NCI-H345 (cell line): ENCODE results near the gene CTPS2.
"Not testable (repeated sequence)": the region's sequence is repeated elsewhere in the genome, so short reads cannot be mapped to it uniquely, and the experiment has no call there.

Experiments
- DNase-seq: peaks from one replicate; lab custom pipeline; 2025; lab: John Stamatoyannopoulos, UW

CTPS2 gene

DNA sequence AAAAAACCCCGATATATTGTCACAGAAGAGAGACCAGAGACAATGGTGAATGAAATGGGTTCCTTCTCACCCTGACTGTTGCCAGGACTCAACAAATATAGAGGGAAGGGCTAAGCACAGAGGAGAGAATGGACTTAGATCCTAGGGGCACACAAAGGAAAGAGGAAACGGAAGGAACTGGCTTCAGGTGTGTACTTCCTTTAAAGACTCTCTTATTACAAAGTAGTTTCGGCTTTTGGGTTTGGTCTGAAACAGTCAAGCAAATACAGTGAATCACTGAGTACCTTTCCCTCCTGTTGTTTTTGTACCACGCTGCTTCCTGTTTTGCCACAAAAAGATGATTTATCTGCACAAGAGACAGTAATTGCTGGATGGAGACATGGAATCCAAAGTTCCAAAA is 108.6 kb downstream of the CTPS2 start:
- no peak for DNase-seq

DNA sequence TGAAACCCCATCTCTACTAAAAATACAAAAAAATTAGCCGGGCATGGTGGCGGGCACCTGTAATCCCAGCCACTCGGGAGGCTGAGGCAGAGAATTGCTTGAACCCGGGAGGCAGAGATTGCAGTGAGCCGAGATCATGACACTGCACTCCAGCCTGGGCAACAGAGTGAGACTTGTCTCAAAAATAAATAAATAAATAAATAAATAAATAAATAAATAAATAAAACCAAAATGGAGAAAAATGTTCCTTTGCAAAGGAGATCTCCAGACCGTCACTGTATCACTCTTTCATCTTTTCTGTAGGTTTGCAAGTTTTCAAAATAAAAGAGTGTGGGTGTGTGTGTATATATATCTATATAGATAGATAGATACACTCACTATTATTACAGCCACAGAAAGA is 109.2 kb downstream of the CTPS2 start:
- DNase-seq = not testable (repeated sequence)

DNA sequence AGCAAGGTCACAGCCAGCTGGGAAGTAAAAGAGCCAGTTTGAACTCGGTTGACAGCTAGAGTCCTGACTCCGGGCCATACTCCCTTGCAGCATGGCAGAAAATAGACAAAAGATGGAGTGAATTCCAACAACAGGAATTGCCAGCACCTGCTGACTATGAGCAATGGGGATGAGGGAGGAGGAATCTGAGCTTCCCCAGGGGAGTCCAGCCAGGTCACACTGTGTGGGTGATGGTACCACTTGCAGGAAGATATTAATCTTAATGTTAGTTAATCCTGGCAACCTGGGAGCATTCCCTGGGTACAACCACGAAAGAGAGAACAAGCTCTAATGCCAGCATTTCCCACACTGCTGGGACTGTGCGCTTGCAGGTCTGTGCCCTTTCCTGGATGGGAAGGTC is 110.6 kb downstream of the CTPS2 start:
- no peak for DNase-seq

DNA sequence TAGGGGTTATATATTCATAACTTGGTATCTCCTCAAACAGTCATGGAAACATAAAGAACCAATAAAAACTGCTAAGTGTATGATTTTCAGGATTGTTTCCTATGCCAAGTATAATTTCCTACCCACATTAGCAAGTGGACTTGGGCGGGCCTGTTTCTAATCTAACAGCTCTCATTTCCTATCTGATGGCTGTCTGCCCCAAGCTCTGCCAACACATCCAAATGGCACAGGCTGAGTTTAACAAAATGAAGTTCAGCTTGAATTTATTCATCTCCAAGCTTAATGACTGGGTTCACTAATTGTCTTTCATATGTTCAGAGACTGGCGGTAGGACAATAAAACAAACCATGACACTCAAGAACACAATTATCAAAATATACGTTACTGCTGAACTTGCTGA is 118.0 kb downstream of the CTPS2 start:
- DNase-seq = no peak

DNA sequence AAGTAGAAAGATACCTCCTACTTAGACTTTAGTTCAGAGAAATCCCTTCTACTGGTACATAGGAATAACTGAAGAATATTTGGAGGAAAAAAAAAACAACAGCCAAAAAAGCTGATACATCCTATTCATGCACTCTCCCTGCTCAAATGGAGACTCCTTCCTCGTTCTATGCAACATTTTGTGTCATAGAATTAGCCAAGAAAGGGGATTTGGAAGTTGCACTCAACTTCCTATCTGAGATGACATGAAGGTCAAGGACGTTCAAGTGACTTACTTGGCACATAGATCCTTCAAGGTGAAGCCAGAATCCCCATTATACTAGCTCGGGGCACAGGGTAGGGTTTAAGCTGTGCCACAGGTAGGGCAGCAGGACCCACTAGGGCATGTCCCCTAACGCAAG is 118.7 kb downstream of the CTPS2 start:
- no peak for DNase-seq

DNA sequence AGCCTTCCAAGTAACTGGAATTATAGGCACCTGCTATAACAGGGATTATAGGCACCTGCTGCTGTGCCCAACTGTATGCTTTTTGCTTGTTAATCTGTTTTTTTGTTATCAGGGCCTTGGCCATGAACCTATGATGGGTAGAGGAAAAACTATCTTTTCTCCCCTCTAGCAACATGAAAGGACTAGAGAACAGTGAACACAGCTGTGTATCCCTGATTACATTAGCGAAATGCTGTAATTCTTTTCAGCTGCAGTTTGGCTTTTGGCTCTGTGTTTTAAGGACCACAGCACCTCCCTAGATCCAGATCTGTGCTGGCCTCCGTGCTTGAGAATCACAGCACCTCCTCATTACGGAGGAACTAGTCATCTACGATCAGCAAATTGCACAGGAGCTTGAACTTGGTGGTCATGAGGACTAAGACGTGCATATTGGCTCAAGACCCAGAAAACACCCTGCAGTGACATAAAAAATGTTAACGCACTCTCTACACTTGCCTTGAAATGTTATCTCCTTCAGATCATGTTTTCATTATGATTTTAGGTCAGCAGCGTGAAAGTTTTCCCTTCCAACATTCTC is 120.2 kb downstream of the CTPS2 start:
- no peak for DNase-seq

DNA sequence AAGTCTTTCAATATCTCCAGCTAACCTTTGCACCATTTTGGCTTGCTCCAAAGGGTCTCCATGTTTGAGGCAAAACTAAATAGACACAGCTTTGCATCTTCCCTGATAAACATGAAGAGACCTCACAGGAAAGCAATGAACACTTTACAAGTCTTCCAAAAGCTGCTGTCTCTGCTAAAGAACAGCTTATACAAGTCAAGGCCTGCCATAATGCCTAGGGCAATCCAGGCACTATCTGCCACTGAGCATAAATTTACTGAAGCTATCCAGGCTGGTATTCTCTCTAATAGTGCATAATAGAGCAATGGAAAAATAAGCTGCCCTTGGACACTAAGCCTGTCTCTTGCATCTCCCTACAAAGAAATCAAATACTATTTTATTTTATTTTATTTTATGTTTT is 122.6 kb downstream of the CTPS2 start:
- DNase-seq = no peak

DNA sequence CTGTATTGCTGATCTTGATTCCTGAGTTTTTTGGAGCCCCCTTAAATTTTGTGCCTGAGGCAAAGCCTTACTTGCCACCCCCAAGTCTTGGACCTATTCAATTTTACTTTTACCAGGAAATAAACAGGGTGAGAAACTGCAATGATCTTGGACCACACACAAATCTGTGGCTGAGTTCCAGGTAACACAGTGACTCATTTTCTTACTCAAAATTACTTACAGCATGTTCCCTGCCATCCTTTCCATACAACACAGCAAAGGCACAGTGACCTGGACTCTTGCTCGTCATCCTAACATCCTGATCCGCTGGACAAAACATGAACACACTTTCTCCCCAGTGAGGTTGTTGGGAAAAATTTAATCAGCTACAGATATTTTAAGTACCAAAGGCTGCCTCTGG is 123.3 kb downstream of the CTPS2 start:
- no peak for DNase-seq

DNA sequence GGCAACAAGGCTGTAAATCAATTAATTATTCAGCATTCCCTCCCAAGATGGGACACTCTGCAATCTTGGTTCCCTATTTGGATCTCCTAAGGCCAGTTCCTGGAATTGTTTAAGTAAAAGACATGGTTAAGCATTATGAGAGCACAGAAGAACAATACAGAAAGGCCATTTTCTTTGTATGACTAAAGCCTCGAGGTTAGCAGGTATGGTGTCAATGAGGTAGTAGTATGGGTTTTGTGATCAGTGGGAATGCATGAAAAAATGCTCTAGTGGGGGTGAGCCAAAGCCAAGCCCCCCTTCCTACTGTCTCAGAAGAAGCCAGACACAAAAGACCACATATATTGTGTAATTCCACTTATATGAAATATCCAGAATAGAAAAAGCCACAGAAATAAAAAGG is 124.2 kb downstream of the CTPS2 start:
- DNase-seq = no peak

DNA sequence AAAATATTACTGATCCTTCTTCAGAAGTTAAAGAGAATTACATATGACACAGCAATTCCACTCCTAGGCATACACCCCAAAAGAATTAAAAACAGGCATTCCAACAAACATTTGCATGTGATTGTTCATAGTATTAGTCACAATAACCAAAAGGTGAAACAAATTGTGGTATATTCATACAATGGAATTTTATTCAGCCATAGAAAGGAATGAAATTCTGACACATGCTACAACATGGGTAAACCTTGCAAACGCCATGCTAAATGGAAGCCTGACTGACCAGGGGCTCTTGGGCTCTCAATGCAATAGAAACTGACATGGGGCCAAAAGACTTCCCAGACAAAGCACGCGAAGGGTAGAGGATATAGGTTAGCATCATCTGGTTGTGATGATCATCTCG is 124.6 kb downstream of the CTPS2 start:
- no peak for DNase-seq

DNA sequence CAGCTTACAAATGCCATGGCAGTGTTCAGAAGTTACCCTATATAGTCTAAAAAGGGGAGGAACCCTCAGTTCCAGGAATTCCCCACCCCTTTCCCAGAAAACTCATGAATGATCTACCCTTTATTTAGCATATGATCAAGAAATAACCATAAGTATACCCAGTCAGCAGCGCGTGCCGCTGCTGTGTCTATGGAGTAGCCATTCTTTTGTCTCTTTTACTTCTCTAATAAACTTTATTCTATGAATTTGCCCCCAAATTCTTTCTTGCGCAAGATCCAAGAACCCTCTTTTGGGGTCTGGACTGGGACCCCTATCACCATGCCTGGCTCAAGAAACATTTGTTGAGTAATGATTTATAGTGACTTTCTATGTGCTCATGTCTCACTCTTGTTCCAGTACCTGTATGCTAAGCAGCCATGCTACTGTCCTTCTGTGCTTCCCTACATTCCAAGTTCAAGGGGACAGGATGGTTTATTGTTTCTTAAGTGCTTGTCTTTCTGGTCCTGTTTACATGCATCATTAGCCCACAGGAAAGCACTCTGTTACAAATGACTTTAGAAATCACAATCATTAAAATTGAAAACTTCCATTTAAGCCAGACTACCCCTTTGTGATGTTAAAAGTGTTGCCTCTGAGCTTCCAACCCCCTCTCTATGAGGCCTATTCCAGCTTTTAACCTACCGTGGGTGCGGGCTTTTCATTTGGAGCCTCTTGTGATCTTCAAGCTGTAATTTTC is 125.9 kb downstream of the CTPS2 start:
- DNase-seq = peak; percentile 21

DNA sequence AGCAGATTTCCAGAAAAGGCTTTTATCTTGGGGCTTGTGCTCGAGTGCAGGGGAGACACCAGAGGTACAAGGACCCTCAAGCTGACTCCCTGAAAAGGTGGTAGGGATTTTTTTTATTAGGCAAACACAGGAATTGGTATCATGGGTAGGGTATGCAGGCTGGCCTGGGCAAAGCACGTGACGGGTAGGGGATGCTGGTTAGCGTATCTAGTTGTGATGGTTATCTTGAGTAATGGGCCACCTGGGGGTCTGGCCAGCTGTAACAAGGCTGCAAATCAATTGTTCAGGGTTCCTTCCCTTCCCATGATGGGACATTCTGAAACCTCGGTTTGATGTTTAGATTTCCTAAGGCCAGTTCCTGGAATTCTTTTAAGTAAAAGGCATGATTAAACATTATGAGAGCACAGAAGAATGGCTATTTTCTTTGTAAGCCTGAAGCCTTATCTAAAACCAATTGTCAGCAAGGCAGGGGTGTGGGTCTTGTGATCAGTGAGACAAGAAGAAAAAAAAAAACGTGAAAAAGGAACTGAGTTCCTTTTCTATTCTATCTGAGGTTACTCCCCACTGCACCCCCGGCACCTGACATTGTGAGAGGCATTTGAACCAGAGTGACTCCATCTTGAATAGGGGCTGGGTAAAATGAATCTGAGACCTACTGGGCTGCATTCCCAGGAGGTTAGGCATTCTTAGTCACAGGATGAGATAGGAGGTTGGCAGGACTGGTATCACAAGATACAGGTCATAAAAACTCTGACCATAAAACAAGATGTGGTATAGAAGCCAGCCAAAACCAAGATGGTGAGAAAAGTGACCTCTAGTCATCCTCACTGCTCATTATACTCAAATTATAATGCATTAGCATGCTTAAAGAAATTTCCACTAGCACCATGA is 126.7 kb downstream of the CTPS2 start:
- no peak for DNase-seq

DNA sequence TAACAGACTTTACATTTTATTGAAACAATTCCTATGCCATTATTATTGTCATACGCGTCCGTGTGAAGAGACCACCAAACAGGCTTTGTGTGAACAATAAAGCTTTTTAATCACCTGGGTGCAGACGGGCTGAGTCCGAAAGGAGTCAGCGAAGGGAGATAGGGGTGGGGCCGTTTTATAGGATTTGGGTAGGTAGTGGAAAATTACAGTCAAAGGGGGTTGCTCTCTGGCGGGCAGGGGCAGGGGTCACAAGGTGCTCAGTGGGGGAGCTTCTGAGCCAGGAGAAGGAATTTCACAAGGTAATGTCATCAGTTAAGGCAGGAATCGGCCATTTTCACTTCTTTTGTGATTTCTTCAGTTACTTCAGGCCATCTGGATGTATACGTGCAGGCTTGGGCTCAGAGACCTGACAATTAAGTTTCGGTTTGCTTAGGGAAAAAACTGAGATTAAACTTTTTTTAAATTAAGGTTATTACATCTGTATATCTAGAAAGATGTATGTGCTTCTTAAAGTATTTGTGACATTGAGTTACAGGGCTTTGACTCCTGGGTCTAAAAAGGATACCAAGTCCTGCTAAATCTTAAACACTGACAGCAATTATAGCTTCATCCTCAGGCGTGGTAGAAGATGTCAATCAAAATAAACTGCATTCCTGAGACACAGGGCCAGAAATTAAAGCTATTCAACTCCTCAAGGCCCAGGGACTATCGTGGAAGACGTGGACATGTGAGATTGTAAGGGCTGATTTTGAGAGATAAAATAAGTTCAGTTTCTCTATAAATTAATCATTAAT is 132.3 kb downstream of the CTPS2 start:
- not testable (repeated sequence) for DNase-seq

DNA sequence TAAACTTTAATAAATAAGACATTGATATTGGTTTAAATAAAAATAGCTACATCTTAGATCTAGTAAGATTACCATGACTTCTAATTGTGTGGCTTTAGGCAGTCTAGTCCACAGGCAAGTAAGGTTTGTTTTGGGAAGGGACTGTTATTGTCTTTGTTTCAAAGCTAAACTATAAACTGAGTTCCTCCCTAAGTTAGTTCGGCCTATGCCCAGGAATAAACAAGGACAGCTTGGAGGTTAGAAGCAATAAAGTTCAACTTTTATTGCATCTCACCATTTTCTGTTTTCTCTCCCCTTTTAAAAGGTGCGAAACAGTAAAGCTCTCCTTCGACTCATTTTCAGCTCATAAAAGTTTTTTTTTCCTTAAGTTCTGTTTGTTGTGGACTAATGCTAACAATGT is 133.0 kb downstream of the CTPS2 start:
- DNase-seq = no peak

DNA sequence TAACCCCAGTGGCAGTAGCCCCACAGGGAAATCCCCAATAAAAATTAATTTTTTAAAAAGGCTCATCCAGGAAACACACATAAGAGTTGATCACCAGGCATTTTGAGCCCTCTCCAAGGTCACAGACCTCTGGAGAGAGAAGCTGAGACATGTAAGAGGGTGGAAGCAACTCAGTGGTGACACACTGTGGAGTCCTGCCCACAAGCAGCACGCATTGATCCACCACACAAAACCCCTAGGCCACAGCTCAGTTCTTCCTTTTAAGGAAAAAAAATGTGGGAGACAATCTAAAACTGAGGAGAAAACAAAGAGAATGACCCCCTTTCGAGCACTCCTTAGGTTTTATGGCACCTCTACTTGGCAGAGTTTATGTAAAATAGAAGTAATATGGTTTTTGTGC is 134.3 kb downstream of the CTPS2 start:
- DNase-seq = no peak

DNA sequence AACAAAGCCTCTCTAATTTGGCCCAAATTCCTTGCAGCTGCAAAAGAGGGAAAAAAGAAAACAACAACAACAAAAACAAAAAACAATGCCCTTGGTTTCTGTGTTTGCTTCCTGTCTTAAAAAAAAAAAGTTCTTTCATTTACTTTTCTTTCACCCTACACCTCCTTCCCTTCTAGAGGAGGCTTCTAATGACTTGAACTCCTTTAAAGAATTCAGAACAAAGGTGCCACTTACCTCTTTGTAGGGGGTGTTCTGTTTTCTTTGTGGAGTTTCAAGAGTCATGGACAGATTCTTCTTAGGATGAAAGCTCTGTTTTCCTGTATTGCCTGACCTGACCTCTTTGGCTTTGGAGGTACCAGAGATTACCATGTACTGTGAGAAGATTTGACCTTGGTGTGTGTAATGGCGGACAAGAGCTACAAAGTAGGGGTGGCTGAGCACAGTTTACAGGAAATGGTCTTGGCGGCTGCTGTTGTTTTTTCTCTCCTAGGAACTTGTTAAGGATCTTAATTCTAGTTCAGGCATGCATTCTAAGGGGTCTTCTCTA is 134.9 kb downstream of the CTPS2 start:
- no peak for DNase-seq

DNA sequence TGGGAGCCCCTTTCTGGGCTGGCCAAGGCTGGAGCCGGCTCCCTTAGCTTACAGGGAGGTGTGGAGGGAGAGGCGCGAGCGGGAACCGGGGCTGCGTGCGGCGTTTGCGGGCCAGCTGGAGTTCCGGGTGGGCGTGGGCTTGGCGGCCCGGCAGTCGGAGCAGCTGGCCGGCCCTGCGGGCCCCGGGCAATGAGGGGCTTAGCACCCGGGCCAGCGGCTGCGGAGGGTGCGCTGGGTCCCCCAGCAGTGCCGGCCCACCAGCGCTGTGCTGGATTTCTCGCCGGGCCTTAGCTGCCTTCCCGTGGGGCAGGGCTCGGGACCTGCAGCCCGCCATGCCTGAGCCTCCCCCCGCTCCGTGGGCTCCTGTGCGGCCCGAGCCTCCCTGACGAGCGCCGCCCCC is 137.1 kb downstream of the CTPS2 start:
- DNase-seq = not testable (repeated sequence)

DNA sequence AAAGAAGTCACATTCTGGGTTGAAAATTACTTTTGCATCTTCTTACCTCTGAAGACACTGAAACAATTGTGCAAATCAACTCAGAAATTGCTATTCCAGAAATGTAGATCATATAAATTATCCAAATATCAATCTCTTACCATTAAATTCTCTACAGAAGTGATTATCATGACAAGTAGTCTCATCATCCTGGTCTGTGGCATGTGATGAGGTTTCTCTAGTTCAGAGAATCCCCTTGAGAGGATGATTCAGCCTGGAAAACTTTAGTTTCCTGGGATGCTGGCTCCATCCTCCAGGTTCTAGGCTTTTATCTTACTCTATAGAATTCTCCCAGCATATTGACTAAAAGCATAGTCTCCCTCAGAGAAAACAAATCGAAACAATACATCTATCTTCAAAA is 138.7 kb downstream of the CTPS2 start:
- no peak for DNase-seq

DNA sequence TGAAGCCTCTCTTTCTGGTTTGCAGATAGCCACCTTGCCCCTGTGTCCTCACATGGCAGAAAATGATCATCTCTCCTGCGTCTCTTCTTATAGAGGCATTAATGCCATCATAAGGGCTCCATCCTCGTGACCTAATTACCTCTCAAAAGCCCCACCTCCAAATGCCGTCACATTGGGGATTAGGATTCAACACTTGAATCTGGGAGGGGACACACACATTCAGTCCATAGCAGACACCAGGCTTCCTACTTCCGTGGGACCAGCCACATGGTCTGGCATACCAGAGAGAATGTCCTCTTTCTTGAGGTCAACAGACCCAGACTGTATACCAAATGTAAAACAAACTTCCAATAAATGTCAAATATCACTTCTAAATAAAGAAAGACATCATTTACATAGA is 144.8 kb downstream of the CTPS2 start:
- no peak for DNase-seq

DNA sequence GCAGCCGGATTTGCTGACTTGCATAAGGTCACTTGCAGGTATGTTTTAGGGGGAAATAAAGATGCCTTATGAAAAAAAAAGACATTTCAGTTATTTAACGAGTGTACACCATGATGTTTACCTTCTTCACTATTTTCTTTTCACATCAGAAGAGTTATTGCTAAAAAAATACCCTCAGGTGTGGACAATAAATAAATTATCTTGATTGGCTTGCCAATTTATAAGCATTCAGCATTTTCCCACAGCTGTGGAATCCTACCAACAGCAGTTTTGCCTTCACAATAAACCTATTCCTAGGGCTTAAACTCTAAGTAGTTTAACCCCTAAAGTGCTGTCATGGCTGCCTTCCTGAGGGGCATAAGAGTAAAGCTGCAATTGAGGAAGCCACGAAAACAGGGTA is 145.9 kb downstream of the CTPS2 start:
- no peak for DNase-seq

DNA sequence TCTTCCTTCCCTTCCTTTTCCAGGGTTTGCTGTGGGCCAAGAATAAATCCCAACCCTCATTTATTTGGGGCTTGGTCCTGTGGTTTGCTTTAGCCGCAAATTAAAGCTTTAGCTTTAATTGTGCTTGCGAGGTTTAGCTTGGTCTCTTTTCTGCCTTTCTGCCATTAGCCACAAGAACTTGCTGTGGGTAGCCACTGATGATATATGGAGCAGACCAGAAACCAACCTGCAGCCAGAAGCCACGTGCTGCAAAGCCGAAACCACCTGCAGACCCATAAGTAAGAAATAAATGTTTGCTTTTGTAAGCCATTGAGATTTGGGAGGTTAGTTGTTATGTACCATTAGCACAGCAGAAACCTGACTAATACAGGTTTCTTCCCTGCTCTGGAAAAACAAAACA is 152.3 kb downstream of the CTPS2 start:
- no peak for DNase-seq

DNA sequence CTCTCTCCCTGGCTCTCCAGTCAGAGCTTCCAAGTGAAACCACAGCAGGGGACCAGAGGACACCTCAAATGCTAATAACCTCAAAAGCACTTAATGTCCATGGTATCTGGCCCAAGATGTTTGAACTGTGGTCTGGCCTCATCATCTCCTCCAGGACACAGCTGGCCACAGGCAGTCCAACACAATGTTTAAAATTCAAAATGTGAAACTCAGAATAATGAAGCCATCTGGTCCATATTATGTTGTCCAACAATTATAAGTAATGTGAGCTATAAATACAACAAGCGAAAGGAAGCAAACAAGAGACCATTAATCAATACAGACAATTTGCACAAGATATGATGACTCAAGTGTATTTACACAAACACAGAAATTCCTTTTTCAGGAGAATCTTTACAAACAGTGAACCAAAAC is 153.3 kb downstream of the CTPS2 start:
- DNase-seq = no peak
